ENCODE data around the gene ARHGDIA.

ARHGDIA gene

GRCh38 chr17:81858967-81859905 is 11.9 kb downstream of the ARHGDIA start:
- FAIRE-seq (peak; percentile 72), DNase-seq (ENCODE audit: insufficient read length, low spot score) (no peak)
- TF ChIP-seq TAF1 (IDR thresholded peaks at IDR 0.05; ENCODE audit: low read depth, low read length) (no peak), POLR2A (IDR thresholded peaks at IDR 0.05; ENCODE audit: low read depth, low read length) (peak; percentile 9; the same call in 1 of the 2 replicates)

GRCh38 chr17:81858170-81858966 is 12.8 kb downstream of the ARHGDIA start:
- DNase-seq (ENCODE audit: insufficient read length, low spot score) (no peak), FAIRE-seq (no peak)
- peak; percentile 26; the same call in 1 of the 2 replicates for TF ChIP-seq POLR2A (IDR thresholded peaks at IDR 0.05; ENCODE audit: low read depth, low read length)
- TF ChIP-seq POLR2AphosphoS5 (IDR thresholded peaks at IDR 0.05; ENCODE audit: low read depth, low read length): no peak
- TF ChIP-seq POU2F2 (IDR thresholded peaks at IDR 0.05; ENCODE audit: low read depth, low read length): no peak

GRCh38 chr17:81854974-81855774 is 16.0 kb downstream of the ARHGDIA start:
- FAIRE-seq (no peak), DNase-seq (ENCODE audit: insufficient read length, low spot score) (no peak)
- TF ChIP-seq PAX5 (IDR thresholded peaks at IDR 0.05; ENCODE audit: insufficient read depth, low read length, severe bottlenecking) (no peak), POLR2A (IDR thresholded peaks at IDR 0.05; ENCODE audit: low read depth, low read length) (peak; percentile 43; the same call in 1 of the 2 replicates)

- no peak for FAIRE-seq
- no peak for TF ChIP-seq PAX5 (IDR thresholded peaks at IDR 0.05; ENCODE audit: insufficient read depth, low read length, severe bottlenecking)
- peak; percentile 37; the same call in 1 of the 2 replicates for TF ChIP-seq POLR2A (IDR thresholded peaks at IDR 0.05; ENCODE audit: low read depth, low read length)
- DNase-seq (ENCODE audit: insufficient read length, low spot score): no peak
Measured at GRCh38 chr17:81852237-81852636, 18.9 kb downstream of the ARHGDIA start.

GRCh38 chr17:81851423-81851822 is 19.7 kb downstream of the ARHGDIA start:
- TF ChIP-seq POU2F2 (IDR thresholded peaks at IDR 0.05; ENCODE audit: low read depth, low read length) (no peak), PAX5 (IDR thresholded peaks at IDR 0.05; ENCODE audit: insufficient read depth, low read length, severe bottlenecking) (no peak), POLR2AphosphoS5 (IDR thresholded peaks at IDR 0.05; ENCODE audit: low read depth, low read length) (no peak), POLR2A (IDR thresholded peaks at IDR 0.05; ENCODE audit: low read depth, low read length) (no peak)
- DNase-seq (ENCODE audit: insufficient read length, low spot score): no peak
- FAIRE-seq: no peak

- no peak for FAIRE-seq
- no peak for DNase-seq (ENCODE audit: insufficient read length, low spot score)
- no peak for TF ChIP-seq PAX5 (IDR thresholded peaks at IDR 0.05; ENCODE audit: insufficient read depth, low read length, severe bottlenecking)
- TF ChIP-seq POLR2AphosphoS5 (IDR thresholded peaks at IDR 0.05; ENCODE audit: low read depth, low read length): no peak
- no peak for TF ChIP-seq POU2F2 (IDR thresholded peaks at IDR 0.05; ENCODE audit: low read depth, low read length)
- TF ChIP-seq SPI1 (IDR thresholded peaks at IDR 0.05; ENCODE audit: low read depth, low read length): no peak
- 0 out of 2 replicates have a peak, but pooled peaks have one; percentile 27 for TF ChIP-seq POLR2A (IDR thresholded peaks at IDR 0.05; ENCODE audit: low read depth, low read length)
- no peak for TF ChIP-seq TAF1 (IDR thresholded peaks at IDR 0.05; ENCODE audit: low read depth, low read length)
Measured at GRCh38 chr17:81849457-81849856, 21.7 kb downstream of the ARHGDIA start.

GRCh38 chr17:81846743-81847689 is 24.1 kb downstream of the ARHGDIA start:
- no peak for FAIRE-seq
- TF ChIP-seq POLR2AphosphoS5 (IDR thresholded peaks at IDR 0.05; ENCODE audit: low read depth, low read length) (peak; percentile 22; the same call in 1 of the 2 replicates), SPI1 (IDR thresholded peaks at IDR 0.05; ENCODE audit: low read depth, low read length) (no peak), PAX5 (IDR thresholded peaks at IDR 0.05; ENCODE audit: insufficient read depth, low read length, severe bottlenecking) (no peak)
- no peak for DNase-seq (ENCODE audit: insufficient read length, low spot score)

GRCh38 chr17:81845881-81846742 is 25.0 kb downstream of the ARHGDIA start:
- no peak for FAIRE-seq
- TF ChIP-seq POLR2AphosphoS5 (IDR thresholded peaks at IDR 0.05; ENCODE audit: low read depth, low read length) (no peak), POLR2A (IDR thresholded peaks at IDR 0.05; ENCODE audit: low read depth, low read length) (peak; percentile 39; the same call in 1 of the 2 replicates)
- DNase-seq (ENCODE audit: insufficient read length, low spot score): no peak

Measured in GM12891 (cell line).